ENCODE results near the gene LRRC71.

GRCh38 chr1:156882543-156882942 lies 37.9 kb upstream of the LRRC71 start:
- no peak for TF ChIP-seq POLR2AphosphoS5 (IDR thresholded peaks at IDR 0.05)
- TF ChIP-seq CTCF (IDR thresholded peaks at IDR 0.05) = no peak
